Measurements from ENCODE around the gene SMAD2. TPM values are rescaled to one million over a fixed set of nuclear protein-coding genes. Genes with fewer than 3 reads are reported as not detected.

Gene SMAD2
- total RNA-seq, 1 donor from 2014 or later = 144 TPM

DNA sequence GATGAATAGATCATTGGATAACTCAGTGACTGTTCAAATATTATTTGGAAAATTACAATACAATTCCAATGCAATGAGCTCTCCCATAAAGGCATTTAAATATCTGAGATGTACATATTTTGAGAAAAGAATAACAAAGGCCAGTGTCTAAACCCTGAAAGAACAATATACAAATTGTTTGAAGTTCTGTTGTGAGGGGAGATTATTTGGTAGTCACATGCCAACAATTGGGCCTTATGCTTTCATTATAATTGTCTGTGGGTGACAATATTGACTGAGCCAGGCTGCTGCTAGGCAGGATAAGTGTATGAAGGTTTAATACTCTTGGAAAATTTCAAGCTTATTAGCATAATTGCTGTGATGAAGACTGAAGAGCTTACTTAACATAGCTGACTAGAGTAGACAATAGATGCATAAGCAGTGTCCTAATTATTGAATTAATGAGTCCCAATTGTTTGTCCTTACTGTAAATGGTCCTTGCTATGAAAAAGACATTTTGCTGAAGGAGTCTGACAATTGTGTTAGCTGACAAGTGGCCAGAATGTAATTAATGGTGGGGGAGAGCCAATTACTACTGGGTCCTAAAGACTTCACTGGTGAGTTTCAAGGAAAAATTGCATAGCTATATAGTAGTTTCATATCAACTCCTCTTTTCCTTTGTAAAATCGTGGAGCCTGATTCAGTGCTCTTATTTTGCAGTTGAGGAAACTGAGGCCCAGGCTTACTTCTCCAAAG lies 5.0 kb upstream of the SMAD2 start:
- FAIRE-seq (no peak), DNase-seq (ENCODE audit: low read depth) (no peak)
- H3K36me3 Mint-ChIP-seq (ENCODE audit: low read depth, unreplicated experiment) = no peaks in the 10 kb centered on the region
- H3K9me3 Mint-ChIP-seq (ENCODE audit: unreplicated experiment) = no peaks in the 10 kb centered on the region
- H3K27ac Mint-ChIP-seq (ENCODE audit: unreplicated experiment) = no peak overlapping the region
- Histone ChIP-seq H2AFZ (ENCODE audit: low read depth, low read length) (no peak overlapping the region), H3K9ac (ENCODE audit: low read length) (no peak overlapping the region), H3K9me3 (ENCODE audit: insufficient read depth, low read depth, low read length) (no peaks in the 10 kb centered on the region), H4K20me1 (ENCODE audit: insufficient read depth, low read length) (no peaks in the 10 kb centered on the region), H3K4me1 (ENCODE audit: insufficient read depth, low read length) (peaks cover 5% of the 10 kb centered on the region), H3K4me2 (ENCODE audit: low read length) (no peak overlapping the region), H3K36me3 (ENCODE audit: insufficient read depth, low read length) (no peaks in the 10 kb centered on the region), H3K79me2 (ENCODE audit: insufficient read depth, low read length) (no peaks in the 10 kb centered on the region), H3K27me3 (ENCODE audit: insufficient read depth, low read length) (peaks cover 10% of the 10 kb centered on the region), H3K4me3 (ENCODE audit: insufficient read depth, low read depth, low read length) (no peak overlapping the region), H3K27ac (ENCODE audit: low read depth, low read length) (no peak overlapping the region)
- TF ChIP-seq, protein P1, sequence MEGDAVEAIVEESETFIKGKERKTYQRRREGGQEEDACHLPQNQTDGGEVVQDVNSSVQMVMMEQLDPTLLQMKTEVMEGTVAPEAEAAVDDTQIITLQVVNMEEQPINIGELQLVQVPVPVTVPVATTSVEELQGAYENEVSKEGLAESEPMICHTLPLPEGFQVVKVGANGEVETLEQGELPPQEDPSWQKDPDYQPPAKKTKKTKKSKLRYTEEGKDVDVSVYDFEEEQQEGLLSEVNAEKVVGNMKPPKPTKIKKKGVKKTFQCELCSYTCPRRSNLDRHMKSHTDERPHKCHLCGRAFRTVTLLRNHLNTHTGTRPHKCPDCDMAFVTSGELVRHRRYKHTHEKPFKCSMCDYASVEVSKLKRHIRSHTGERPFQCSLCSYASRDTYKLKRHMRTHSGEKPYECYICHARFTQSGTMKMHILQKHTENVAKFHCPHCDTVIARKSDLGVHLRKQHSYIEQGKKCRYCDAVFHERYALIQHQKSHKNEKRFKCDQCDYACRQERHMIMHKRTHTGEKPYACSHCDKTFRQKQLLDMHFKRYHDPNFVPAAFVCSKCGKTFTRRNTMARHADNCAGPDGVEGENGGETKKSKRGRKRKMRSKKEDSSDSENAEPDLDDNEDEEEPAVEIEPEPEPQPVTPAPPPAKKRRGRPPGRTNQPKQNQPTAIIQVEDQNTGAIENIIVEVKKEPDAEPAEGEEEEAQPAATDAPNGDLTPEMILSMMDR (IDR thresholded peaks at IDR 0.05; ENCODE audit: insufficient read depth, low read depth, low read length) = no peak
- no peak for TF ChIP-seq EZH2 (IDR thresholded peaks at IDR 0.05; ENCODE audit: insufficient read depth, low read length)
- no peak overlapping the region for H3K4me3 Mint-ChIP-seq (ENCODE audit: unreplicated experiment)
- peaks cover 7% of the 10 kb centered on the region for H3K4me1 Mint-ChIP-seq (ENCODE audit: low read depth, unreplicated experiment)
- H3K27me3 Mint-ChIP-seq (ENCODE audit: low read depth, unreplicated experiment) = no peaks in the 10 kb centered on the region

DNA sequence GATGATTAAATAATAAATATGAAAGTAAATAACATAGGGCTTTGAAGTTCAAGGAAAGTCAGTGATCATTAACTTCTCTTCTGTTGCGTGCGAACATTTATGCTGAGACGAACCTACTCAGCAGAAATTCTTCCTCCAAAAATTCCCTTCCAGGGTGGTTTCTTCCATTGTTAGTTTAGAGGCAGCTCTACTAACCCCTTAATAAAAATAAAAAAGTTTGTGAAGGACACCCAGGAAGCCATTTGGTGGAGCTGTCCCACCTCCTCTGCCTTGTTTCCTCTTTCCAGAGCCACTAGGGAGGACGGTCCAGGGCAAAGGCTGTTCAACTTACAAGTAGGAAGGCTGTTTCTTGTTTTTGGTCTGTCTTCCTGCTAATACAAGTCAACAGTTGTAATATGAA lies 2.1 kb upstream of the SMAD2 start:
- Histone ChIP-seq H3K79me2 (ENCODE audit: insufficient read depth, low read length) (peaks cover 26% of the 10 kb centered on the region), H4K20me1 (ENCODE audit: insufficient read depth, low read length) (peaks cover 20% of the 10 kb centered on the region), H3K4me2 (ENCODE audit: low read length) (no peak overlapping the region), H3K36me3 (ENCODE audit: insufficient read depth, low read length) (no peaks in the 10 kb centered on the region), H3K4me3 (ENCODE audit: insufficient read depth, low read depth, low read length) (no peak overlapping the region), H3K9ac (ENCODE audit: low read length) (no peak overlapping the region), H3K27ac (ENCODE audit: low read depth, low read length) (no peak overlapping the region), H3K27me3 (ENCODE audit: insufficient read depth, low read length) (peaks cover 8% of the 10 kb centered on the region), H3K4me1 (ENCODE audit: insufficient read depth, low read length) (peaks cover 14% of the 10 kb centered on the region), H2AFZ (ENCODE audit: low read depth, low read length) (no peak overlapping the region), H3K9me3 (ENCODE audit: insufficient read depth, low read depth, low read length) (no peaks in the 10 kb centered on the region)
- Mint-ChIP-seq H3K9me3 (ENCODE audit: unreplicated experiment) (no peaks in the 10 kb centered on the region), H3K4me3 (ENCODE audit: unreplicated experiment) (peak overlapping the region; percentile 82), H3K27ac (ENCODE audit: unreplicated experiment) (no peak overlapping the region), H3K36me3 (ENCODE audit: low read depth, unreplicated experiment) (no peaks in the 10 kb centered on the region), H3K27me3 (ENCODE audit: low read depth, unreplicated experiment) (no peaks in the 10 kb centered on the region), H3K4me1 (ENCODE audit: low read depth, unreplicated experiment) (peaks cover 14% of the 10 kb centered on the region)
- DNase-seq (ENCODE audit: low read depth) = no peak
- FAIRE-seq = no peak
- TF ChIP-seq, protein P1 (IDR thresholded peaks at IDR 0.05; ENCODE audit: insufficient read depth, low read depth, low read length) = no peak
- no peak for TF ChIP-seq EZH2 (IDR thresholded peaks at IDR 0.05; ENCODE audit: insufficient read depth, low read length)

DNA sequence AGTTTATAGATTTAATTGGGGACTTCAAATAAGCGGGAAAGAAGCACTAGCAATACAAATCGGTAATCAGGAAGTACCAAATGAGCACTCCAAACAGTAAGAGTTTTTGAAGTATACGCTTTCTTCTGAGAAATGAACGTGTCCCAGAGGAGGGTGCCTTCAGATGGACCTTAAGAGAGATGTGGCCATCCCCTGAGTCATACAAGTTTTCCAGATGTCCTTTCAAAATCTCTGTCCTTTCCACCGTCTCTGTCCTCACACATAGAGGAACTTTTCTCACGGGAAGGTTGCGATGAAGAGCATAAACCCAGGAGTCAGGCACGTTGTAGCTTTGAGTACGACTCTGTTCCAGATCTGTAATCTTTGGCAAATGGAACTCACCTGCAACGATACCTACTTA lies 1.7 kb upstream of the SMAD2 start:
- Histone ChIP-seq H4K20me1 (ENCODE audit: insufficient read depth, low read length) (peaks cover 23% of the 10 kb centered on the region), H2AFZ (ENCODE audit: low read depth, low read length) (no peak overlapping the region), H3K4me3 (ENCODE audit: insufficient read depth, low read depth, low read length) (no peak overlapping the region), H3K27me3 (ENCODE audit: insufficient read depth, low read length) (peaks cover 8% of the 10 kb centered on the region), H3K9me3 (ENCODE audit: insufficient read depth, low read depth, low read length) (no peaks in the 10 kb centered on the region), H3K4me2 (ENCODE audit: low read length) (peak overlapping the region; percentile 87), H3K27ac (ENCODE audit: low read depth, low read length) (no peak overlapping the region), H3K4me1 (ENCODE audit: insufficient read depth, low read length) (peaks cover 14% of the 10 kb centered on the region), H3K36me3 (ENCODE audit: insufficient read depth, low read length) (no peaks in the 10 kb centered on the region), H3K9ac (ENCODE audit: low read length) (no peak overlapping the region), H3K79me2 (ENCODE audit: insufficient read depth, low read length) (peaks cover 30% of the 10 kb centered on the region)
- peak overlapping the region; percentile 90 for H3K27ac Mint-ChIP-seq (ENCODE audit: unreplicated experiment)
- H3K4me3 Mint-ChIP-seq (ENCODE audit: unreplicated experiment) = peak overlapping the region; percentile 82
- DNase-seq (ENCODE audit: low read depth) (no peak), FAIRE-seq (no peak)
- no peaks in the 10 kb centered on the region for H3K27me3 Mint-ChIP-seq (ENCODE audit: low read depth, unreplicated experiment)
- H3K4me1 Mint-ChIP-seq (ENCODE audit: low read depth, unreplicated experiment) = peaks cover 16% of the 10 kb centered on the region
- H3K9me3 Mint-ChIP-seq (ENCODE audit: unreplicated experiment) = no peaks in the 10 kb centered on the region
- H3K36me3 Mint-ChIP-seq (ENCODE audit: low read depth, unreplicated experiment) = no peaks in the 10 kb centered on the region
- no peak for TF ChIP-seq EZH2 (IDR thresholded peaks at IDR 0.05; ENCODE audit: insufficient read depth, low read length)
- TF ChIP-seq, protein P1 (IDR thresholded peaks at IDR 0.05; ENCODE audit: insufficient read depth, low read depth, low read length) = no peak

Data from astrocyte (in vitro differentiated cells and primary cell).